HG02981 (cell line): ENCODE results near the gene EBNA1BP2.
"Not testable (repeated sequence)": the region's sequence is repeated elsewhere in the genome, so short reads cannot be mapped to it uniquely, and the experiment has no call there.

Experiments
- ATAC-seq: cut with Tn5 transposase; IDR thresholded peaks from one replicate; pipeline ENCODE4 v1.9.1; 2021; ENCODE audit warnings: mild to moderate bottlenecking, moderate library complexity; ENCODE audit not compliant: unreplicated experiment

The EBNA1BP2 gene

GRCh38 chr1:43121256-43121900 lies 50.7 kb downstream of the EBNA1BP2 start:
- no peak for ATAC-seq

- ATAC-seq = not testable (repeated sequence)
Observed at GRCh38 chr1:43119928-43120586, 52.0 kb downstream of the EBNA1BP2 start.
